ENCODE results near the gene GP1BA.
"Not testable (repeated sequence)": the region's sequence is repeated elsewhere in the genome, so short reads cannot be mapped to it uniquely, and the experiment has no call there.

Gene GP1BA

GRCh38 chr17:4901648-4902344 is 30.3 kb upstream of the GP1BA start:
- DNase-seq (ENCODE audit: low spot score): no peak

DNA sequence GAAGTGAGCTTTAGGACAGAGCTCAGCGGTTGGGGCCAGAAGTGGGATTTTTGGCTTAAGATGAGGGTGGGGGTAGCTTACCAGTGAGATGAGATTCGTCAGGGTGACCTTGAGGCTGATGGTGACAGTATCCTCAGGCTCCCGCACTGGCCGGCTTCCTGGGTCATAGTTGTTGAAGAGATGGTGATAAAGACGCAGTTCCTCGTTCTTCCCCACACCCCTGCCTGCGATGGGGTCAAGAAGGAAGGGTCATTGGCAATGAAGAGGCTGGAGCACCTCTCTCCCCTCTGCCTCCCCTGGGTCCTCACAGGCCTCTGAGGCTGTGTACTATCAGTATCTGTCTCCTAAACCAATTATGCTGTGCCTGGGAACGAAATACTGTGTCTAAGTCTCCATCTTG is 29.5 kb upstream of the GP1BA start:
- no peak for DNase-seq (ENCODE audit: low spot score)

DNA sequence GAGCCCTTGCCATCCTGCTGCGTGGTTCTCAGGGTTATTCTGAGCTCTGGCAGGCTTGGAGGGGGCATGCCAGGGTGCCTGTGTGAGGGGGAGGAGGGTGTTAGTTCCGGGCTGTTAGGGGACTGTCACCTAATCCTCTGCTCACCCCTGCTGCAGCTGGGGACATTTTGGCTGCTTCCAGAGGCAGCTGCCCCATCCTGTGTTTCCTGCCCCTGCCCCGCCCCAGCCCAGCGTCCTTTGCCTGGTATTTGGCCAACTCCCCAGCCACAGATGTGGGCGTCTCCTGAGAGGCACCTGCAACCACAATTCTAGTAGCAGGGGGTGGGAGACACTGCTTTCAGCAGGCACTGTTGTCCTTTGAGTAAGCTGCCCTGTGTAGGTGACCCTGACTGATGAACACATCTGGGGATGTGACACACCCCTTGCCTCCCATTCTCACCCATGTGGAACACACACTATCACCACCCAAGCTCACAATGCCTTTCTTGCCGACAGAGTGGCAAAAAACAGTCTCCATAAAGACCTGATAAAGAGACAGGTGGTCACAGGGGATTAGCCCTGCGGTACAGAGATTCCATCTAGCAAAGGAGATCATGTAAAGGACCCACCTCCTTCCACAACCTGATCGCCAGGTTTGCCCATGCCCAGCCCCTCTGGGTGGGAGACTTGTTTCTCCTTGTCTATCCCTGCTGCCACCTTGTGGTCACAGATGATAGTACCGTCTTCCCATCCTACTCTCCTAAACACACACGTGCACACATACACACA is 28.8 kb upstream of the GP1BA start, which contains the start of gene CHRNE:
Gene CHRNE, minus strand, starts transcription at position 48 of the 768 bp plus-strand sequence. Its CDS starts 35 bp downstream, at position 13.
- DNase-seq (ENCODE audit: low spot score): peak; percentile 54

GRCh38 chr17:4906642-4907041 is 25.4 kb upstream of the GP1BA start:
- DNase-seq (ENCODE audit: low spot score): not testable (repeated sequence)

- no peak for DNase-seq (ENCODE audit: low spot score)
These were observed 23.8 kb upstream of the GP1BA start for GRCh38 chr17:4908301-4908700.

DNA sequence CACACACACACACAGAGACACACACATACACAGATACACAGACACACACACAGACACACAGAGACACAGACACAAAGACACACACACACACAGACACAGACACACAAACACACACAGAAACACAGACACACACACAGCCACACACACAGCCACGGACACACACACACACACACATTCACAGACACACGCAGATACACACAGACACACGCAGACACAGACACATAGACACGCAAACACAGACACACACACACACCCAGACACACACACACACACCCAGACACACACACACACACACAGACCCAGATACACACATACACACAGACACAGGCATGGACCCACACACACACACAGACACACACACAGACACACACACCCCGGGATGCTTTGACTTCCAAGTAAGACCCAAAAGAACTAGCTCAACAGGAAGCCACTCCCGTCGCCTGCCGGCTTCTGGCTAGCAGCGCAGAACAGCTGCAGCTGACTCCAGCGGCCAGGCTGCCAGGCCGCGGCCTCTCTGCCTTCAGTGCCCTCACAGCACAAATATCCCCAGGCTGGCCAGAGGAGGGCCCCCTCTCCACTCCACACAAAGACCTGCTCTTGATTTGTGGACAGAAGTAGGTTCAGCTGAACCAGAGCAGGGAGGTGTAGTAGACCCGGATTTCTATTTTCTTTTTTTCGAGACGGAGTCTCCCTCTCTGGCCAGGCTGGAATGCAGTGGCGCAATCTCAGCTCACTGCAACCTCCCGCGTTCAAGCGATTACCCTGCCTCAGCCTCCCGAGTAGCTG is 23.2 kb upstream of the GP1BA start:
- DNase-seq (ENCODE audit: low spot score): peak; percentile 95

DNA sequence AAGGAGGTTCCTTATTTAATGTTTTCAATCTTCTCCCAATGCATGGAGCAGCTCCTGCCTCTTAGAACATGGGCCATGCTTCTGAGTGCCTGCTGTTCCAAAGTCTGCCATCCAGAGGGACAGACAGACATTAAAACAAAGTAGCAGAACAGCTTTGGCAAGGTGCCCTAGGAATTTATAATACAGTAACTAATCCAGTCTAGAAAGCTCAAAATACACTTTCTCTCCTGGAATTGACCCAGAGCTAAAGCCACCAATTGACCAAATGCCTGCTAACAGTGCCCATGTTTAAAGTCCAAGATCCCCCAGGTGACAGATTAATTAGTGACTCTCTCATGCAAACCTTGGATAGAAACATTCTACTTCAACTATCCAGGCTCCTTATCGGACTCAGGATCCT is 18.1 kb upstream of the GP1BA start:
- DNase-seq (ENCODE audit: low spot score): no peak

- DNase-seq (ENCODE audit: low spot score): not testable (repeated sequence)
These were observed 17.5 kb upstream of the GP1BA start for GRCh38 chr17:4914551-4914950.

DNA sequence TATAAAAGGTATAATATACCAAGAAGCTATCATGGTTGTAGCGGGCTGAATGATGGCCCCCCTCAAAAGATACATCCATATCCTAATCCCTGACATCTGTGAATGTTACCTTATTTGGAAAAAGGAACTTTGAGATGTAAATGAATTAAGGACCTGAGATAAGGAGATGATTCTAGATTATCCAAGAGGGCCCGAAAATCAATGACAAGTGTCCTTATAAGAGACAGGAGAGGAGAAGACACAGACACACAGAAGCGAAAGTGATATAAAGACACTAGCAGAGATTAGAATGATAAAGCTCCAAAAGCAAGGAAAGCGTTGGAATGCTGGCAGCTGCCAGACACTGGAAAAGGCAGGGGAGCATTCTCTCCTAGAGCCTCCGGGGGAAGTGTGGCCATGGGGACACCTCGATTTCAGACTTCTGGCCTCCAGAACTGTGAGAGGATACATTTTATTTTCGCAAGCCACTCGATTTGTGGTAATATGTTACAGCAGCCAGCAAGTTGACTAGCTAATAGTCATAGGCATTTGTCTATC is 12.5 kb upstream of the GP1BA start:
- DNase-seq (ENCODE audit: low spot score): no peak

- no peak for DNase-seq (ENCODE audit: low spot score)
These were observed 11.6 kb upstream of the GP1BA start for GRCh38 chr17:4920351-4921048.

DNA sequence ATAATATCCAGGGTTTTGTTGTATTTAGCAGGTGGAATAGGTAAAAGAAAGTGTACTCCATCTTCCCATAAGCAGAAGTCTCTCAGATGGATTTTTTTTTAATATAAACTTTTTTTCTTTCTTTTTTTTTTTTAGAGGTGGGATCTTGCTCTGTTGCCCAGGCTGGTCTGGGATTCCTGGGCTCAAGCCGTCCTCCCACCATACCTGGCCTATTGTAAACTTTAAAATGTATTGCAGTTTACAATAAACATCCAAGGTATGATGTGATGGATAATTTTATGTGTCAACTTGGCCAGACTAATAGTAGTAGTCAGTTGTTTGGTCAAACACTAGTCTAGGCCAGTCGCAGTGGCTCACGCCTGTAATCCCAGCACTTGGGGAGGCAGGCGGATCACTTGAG is 10.8 kb upstream of the GP1BA start:
- DNase-seq (ENCODE audit: low spot score): no peak

DNA sequence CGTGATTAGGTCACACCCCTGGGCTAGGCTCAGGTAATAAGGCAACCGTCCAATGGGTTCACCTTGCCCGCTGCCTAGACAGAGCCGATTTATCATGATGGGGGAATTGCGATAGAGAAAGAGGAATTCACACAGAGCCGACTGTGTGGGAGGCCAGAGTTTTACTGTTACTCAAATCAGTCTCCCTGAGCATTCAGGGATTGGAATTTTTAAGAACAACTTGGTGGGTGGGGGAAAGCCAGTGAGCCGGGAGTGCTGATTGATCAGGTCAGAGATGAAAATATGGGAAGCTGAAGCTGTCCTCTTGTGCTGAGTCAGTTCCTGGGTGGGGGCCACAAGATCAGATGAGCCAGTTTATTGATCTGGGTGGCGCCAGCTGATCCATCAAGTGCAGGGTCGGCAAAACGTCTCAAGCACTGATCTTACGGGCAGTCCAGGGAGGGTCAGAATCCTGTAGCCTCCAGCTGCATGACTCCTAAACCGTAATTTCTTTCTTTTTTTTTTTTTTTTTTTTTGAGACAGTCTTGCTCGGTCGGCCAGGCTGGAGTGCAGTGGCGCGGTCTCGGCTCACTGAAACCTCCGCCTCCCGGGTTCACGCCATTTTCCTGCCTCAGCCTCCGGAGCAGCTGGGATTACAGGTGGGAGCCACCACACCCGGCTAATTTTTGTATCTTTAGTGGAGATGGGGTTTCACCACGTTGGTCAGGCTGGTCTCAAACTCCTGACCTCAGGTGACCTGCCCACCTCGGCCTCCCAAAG is 5.3 kb upstream of the GP1BA start:
- not testable (repeated sequence) for DNase-seq (ENCODE audit: low spot score)

DNA sequence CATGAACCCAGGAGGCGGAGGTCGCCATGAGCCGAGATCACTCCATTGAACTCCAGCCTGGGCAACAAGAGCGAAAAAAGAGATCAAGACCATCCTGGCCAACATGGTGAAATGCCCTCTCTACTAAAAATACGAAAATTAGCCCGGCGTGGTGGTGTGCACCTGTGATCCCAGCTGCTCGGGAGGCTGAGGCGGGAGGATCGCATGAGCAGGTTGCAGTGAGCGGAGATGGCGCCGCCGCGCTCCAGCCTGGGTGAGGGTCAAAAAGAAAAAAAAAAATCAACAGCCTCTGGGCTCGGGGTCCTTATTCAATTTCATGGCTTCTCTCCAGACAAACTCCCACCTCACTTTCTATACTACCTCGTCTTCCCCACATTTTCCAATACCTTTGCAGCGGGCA is 3.2 kb upstream of the GP1BA start:
- no peak for DNase-seq (ENCODE audit: low spot score)

DNA sequence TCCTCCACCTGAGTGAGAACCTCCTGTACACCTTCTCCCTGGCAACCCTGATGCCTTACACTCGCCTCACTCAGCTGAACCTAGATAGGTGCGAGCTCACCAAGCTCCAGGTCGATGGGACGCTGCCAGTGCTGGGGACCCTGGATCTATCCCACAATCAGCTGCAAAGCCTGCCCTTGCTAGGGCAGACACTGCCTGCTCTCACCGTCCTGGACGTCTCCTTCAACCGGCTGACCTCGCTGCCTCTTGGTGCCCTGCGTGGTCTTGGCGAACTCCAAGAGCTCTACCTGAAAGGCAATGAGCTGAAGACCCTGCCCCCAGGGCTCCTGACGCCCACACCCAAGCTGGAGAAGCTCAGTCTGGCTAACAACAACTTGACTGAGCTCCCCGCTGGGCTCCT is 679 bp downstream of the GP1BA start:
- DNase-seq (ENCODE audit: low spot score): no peak

DNA sequence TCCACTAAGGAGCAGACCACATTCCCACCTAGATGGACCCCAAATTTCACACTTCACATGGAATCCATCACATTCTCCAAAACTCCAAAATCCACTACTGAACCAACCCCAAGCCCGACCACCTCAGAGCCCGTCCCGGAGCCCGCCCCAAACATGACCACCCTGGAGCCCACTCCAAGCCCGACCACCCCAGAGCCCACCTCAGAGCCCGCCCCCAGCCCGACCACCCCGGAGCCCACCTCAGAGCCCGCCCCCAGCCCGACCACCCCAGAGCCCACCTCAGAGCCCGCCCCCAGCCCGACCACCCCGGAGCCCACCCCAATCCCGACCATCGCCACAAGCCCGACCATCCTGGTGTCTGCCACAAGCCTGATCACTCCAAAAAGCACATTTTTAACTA is 1.6 kb downstream of the GP1BA start:
- no peak for DNase-seq (ENCODE audit: low spot score)

DNA sequence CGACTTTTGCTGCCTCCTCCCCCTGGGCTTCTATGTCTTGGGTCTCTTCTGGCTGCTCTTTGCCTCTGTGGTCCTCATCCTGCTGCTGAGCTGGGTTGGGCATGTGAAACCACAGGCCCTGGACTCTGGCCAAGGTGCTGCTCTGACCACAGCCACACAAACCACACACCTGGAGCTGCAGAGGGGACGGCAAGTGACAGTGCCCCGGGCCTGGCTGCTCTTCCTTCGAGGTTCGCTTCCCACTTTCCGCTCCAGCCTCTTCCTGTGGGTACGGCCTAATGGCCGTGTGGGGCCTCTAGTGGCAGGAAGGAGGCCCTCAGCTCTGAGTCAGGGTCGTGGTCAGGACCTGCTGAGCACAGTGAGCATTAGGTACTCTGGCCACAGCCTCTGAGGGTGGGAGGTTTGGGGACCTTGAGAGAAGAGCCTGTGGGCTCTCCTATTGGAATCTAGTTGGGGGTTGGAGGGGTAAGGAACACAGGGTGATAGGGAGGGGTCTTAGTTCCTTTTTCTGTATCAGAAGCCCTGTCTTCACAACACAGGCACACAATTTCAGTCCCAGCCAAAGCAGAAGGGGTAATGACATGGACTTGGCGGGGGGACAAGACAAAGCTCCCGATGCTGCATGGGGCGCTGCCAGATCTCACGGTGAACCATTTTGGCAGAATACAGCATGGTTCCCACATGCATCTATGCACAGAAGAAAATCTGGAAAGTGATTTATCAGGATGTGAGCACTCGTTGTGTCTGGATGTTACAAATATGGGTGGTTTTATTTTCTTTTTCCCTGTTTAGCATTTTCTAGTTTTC is 2.3 kb downstream of the GP1BA start:
- peak; percentile 42 for DNase-seq (ENCODE audit: low spot score)

DNA sequence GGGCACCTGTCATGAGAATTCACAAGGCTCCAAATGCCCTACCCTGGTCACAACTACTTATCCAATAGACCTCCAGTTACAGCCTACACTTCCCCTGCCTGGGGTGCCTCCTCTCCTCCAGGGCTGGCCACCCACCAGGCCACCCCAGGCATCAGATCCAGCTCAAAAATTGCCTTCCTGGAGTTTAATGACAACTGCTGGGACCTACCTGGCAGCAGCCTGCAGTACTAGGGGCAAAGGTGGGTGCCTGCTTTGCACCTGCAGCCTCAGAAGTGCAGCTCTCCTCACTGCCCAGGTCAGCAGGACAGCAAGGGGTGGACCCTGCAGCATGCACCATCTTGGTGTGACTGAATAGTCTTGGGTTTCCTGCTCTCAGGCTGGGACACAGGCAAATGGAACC is 3.6 kb downstream of the GP1BA start:
- DNase-seq (ENCODE audit: low spot score): no peak

- no peak for DNase-seq (ENCODE audit: low spot score)
These were observed 4.4 kb downstream of the GP1BA start for GRCh38 chr17:4936436-4936835.

GRCh38 chr17:4937553-4937952 is 5.5 kb downstream of the GP1BA start:
- DNase-seq (ENCODE audit: low spot score): no peak

GRCh38 chr17:4938069-4938491 is 6.0 kb downstream of the GP1BA start:
- no peak for DNase-seq (ENCODE audit: low spot score)

Measured in kidney capillary endothelial cell (primary cell).